Panc1 (cell line): ENCODE results near the gene LCE1B. TPM values are rescaled to one million over a fixed set of nuclear protein-coding genes. Genes with fewer than 3 reads are reported as not detected.

Experiments
- ATAC-seq: fragments of 200-7000 bp; cut with Tn5 transposase; 2 replicates; pipeline ENCODE4 v1.9.1; 2020; ENCODE audit warnings: mild to moderate bottlenecking, moderate library complexity
- BruUV-seq: library from RNA; stranded (reverse); fragments of 400-500 nt; replicated peaks from 2 replicates; lab custom pipeline; 2021; lab: Mats Ljungman, UMichigan
- CTCF ChIA-PET: fragments of 300-600 bp; sonication (Branson Sonifier 250); formaldehyde crosslinking; loops from one replicate; lab custom pipeline; 2022; ENCODE audit warnings: antibody characterized with exemption; lab: Charles Lee
- POLR2A ChIA-PET: fragments of 300-600 bp; sonication (Branson Sonifier 250); formaldehyde crosslinking; loops from one replicate; lab custom pipeline; 2022; ENCODE audit warnings: antibody characterized with exemption; lab: Charles Lee
- DNase-seq: peaks from one replicate; pipeline ENCODE4 v3.0.0-alpha.2; 2010; ENCODE audit warnings: low read depth, low spot score
- H3K27ac ChIP-seq: 2 replicates; pipeline ENCODE4 v1.5.1; 2011; ENCODE audit warnings: mild to moderate bottlenecking, low read length, inconsistent platforms
- H3K27me3 ChIP-seq: fragments of 200-500 bp; sonication (Bioruptor generic); 2 replicates; pipeline ENCODE4 v1.6.0; 2014; ENCODE audit warnings: low read length, inconsistent platforms; ENCODE audit not compliant: control insufficient read depth, insufficient read depth
- H3K36me3 ChIP-seq: fragments of 200-500 bp; sonication (Bioruptor generic); 2 replicates; pipeline ENCODE4 v1.5.1; 2014; ENCODE audit warnings: inconsistent platforms, mild to moderate bottlenecking, low read length, moderate library complexity; ENCODE audit not compliant: control insufficient read depth, insufficient read depth
- H3K4me1 ChIP-seq: 2 replicates; pipeline ENCODE4 v1.5.1; 2011; ENCODE audit warnings: inconsistent platforms, mild to moderate bottlenecking, low read length, moderate library complexity; ENCODE audit not compliant: control insufficient read depth, insufficient read depth
- H3K4me3 ChIP-seq, 2 experiments: 2 replicates each; pipeline ENCODE4 v1.5.1; 2011 to 2012; ENCODE audit warnings: low read depth in 2 of 2, low read length in 2 of 2, mild to moderate bottlenecking in 2 of 2, inconsistent platforms in 1 of 2, moderate library complexity in 1 of 2
- H3K9me3 ChIP-seq: fragments of 200-500 bp; sonication (Bioruptor generic); 2 replicates; pipeline ENCODE4 v1.5.1; 2014; ENCODE audit warnings: low read depth, mild to moderate bottlenecking, inconsistent platforms, low read length, moderate library complexity; ENCODE audit not compliant: control insufficient read depth, insufficient read depth
- CTCF ChIP-seq: fragments of 450-650 bp; IDR thresholded peaks from 2 replicates; pipeline ENCODE4 v1.5.1; 2017; ENCODE audit warnings: mild to moderate bottlenecking
- POLR2AphosphoS5 ChIP-seq: IDR thresholded peaks from 2 replicates; pipeline ENCODE4 v1.6.1; 2012; ENCODE audit warnings: mild to moderate bottlenecking, low read depth, low read length, moderate library complexity
- REST ChIP-seq, 2 experiments: IDR thresholded peaks; 2 replicates each; pipeline ENCODE4 v1.6.1; 2011 to 2012; ENCODE audit warnings: low read depth in 2 of 2, control low read depth in 1 of 2, low read length in 1 of 2, mild to moderate bottlenecking in 1 of 2, moderate library complexity in 1 of 2; ENCODE audit not compliant: insufficient read depth in 1 of 2
- SIN3A ChIP-seq: IDR thresholded peaks from 2 replicates; pipeline ENCODE4 v1.6.1; 2012; ENCODE audit warnings: low read depth, mild to moderate bottlenecking, low read length, moderate library complexity, borderline replicate concordance; ENCODE audit not compliant: insufficient read depth
- TCF7L2 ChIP-seq: IDR thresholded peaks from 2 replicates; pipeline ENCODE4 v1.6.1; 2011; ENCODE audit warnings: mild to moderate bottlenecking, low read depth, low read length, inconsistent platforms
- in situ Hi-C: cut with HindIII; loops from 2 replicates; pipeline ENCODE4 v1.10.0; 2016; ENCODE audit warnings: low sequenced_read_pairs, low pct_unique_long_range_greater_than_20kb
- intact Hi-C: fragments of 100-400 bp; cut with micrococcal nuclease; formaldehyde crosslinking; loops from one replicate; pipeline ENCODE4 v1.10.0; 2022; ENCODE audit not compliant: unreplicated experiment
- total RNA-seq: library from RNA; stranded (reverse); gene quantifications from one replicate; pipeline ENCODE4 v1.2.1, GENCODE V29; 2021; ENCODE audit not compliant: unreplicated experiment

Gene LCE1B
- total RNA-seq, 1 experiment from 2014 or later = not detected

- ATAC-seq (no peak), DNase-seq (no peak)
- no peaks in the 10 kb centered on the region for H3K36me3 ChIP-seq
- no peaks in the 10 kb centered on the region for H3K4me1 ChIP-seq
- H3K4me3 ChIP-seq = no peak overlapping the region
- H3K27me3 ChIP-seq = peaks cover 2% of the 10 kb centered on the region; the same call in 1 of the 2 replicates
- no peak overlapping the region for H3K27ac ChIP-seq
- no TSS peak for BruUV-seq
- ChIA-PET POLR2A (no interaction called here), CTCF (no interaction called here)
- intact Hi-C loops = no loop called here
- in situ Hi-C loops = no loop called here
- no peak for TF ChIP-seq TCF7L2
- no peak for TF ChIP-seq POLR2AphosphoS5
- TF ChIP-seq CTCF = no peak
- TF ChIP-seq SIN3A = no peak
- no peak for TF ChIP-seq REST (IDR thresholded peaks at IDR 0.05; ENCODE audit: insufficient read depth in 1 of 2, low read depth in 2 of 2, low read length in 1 of 2)
- no peaks in the 10 kb centered on the region for H3K9me3 ChIP-seq
Observed at GRCh38 chr1:152795686-152796085, 16.1 kb upstream of the LCE1B start.

GRCh38 chr1:152796421-152796820 lies 15.3 kb upstream of the LCE1B start, which contains the start of gene LCE1D:
Gene LCE1D, plus strand, starts transcription at chr1:152796721. Its CDS starts 1,074 bp downstream, at chr1:152797795.
- no TSS peak for BruUV-seq
- ChIA-PET CTCF (no interaction called here), POLR2A (interaction anchor here (0.6 kb wide), 1 partner anchor 943 kb away, joined by 19 read pairs; no protein-coding TSS in a partner anchor)
- Histone ChIP-seq H3K36me3 (no peaks in the 10 kb centered on the region), H3K27me3 (peaks cover 2% of the 10 kb centered on the region; the same call in 1 of the 2 replicates), H3K4me3 (no peak within 1 kb of the TSS), H3K9me3 (no peaks in the 10 kb centered on the region), H3K4me1 (no peaks in the 10 kb centered on the region), H3K27ac (no peak within 1 kb of the TSS)
- TF ChIP-seq REST (IDR thresholded peaks at IDR 0.05; ENCODE audit: insufficient read depth in 1 of 2, low read depth in 2 of 2, low read length in 1 of 2) = no peak
- TF ChIP-seq SIN3A = no peak
- no peak for TF ChIP-seq POLR2AphosphoS5
- no peak for TF ChIP-seq TCF7L2
- no peak for TF ChIP-seq CTCF
- DNase-seq (no peak), ATAC-seq (no peak)
- intact Hi-C loops = no loop called here
- in situ Hi-C loops = no loop called here
